ENCODE results near the gene RTN4IP1.

The RTN4IP1 gene

DNA sequence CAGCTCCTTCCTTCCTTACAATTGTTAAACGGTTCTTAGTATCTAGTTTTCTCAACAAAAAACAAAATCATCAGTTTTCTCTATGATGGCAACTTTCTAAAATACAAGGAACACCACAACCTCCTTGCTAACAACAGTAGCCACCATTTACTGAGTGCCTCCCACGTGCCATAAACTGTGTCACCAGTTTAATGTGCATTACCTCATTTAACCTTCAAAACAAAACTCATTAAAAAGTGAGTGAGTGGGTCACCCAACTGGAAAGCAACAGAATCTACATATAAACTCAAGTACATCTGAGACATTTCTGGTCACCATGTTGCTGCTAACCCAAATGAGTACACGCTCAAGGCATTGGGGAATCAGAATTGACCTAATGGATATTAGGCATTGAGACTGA lies 11.0 kb downstream of the RTN4IP1 start:
- no peak for DNase-seq (ENCODE audit: low spot score)
- TF ChIP-seq, protein P1, sequence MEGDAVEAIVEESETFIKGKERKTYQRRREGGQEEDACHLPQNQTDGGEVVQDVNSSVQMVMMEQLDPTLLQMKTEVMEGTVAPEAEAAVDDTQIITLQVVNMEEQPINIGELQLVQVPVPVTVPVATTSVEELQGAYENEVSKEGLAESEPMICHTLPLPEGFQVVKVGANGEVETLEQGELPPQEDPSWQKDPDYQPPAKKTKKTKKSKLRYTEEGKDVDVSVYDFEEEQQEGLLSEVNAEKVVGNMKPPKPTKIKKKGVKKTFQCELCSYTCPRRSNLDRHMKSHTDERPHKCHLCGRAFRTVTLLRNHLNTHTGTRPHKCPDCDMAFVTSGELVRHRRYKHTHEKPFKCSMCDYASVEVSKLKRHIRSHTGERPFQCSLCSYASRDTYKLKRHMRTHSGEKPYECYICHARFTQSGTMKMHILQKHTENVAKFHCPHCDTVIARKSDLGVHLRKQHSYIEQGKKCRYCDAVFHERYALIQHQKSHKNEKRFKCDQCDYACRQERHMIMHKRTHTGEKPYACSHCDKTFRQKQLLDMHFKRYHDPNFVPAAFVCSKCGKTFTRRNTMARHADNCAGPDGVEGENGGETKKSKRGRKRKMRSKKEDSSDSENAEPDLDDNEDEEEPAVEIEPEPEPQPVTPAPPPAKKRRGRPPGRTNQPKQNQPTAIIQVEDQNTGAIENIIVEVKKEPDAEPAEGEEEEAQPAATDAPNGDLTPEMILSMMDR (IDR thresholded peaks at IDR 0.05; ENCODE audit: extremely low read depth, missing control alignments) = no peak

DNA sequence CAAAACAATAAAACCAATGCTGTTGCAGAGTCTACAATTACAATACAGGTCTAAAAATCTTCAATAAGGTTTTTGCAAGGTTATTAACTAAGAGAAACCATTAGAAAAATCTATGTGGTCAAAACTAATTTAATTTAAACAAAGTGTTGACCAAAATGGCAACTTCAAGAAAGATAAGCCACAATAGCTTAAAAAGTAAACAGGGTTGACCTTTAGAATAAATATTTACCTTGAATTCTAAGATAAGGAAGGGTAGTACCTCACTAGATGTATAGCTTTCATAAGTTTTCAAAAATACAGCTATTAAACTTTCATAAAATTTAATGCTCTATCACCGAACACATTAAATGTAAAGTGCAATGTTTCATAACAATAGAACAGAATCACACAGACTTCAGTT lies 11.4 kb downstream of the RTN4IP1 start:
- TF ChIP-seq, protein P1 (IDR thresholded peaks at IDR 0.05; ENCODE audit: extremely low read depth, missing control alignments) = no peak
- DNase-seq (ENCODE audit: low spot score) = no peak

DNA sequence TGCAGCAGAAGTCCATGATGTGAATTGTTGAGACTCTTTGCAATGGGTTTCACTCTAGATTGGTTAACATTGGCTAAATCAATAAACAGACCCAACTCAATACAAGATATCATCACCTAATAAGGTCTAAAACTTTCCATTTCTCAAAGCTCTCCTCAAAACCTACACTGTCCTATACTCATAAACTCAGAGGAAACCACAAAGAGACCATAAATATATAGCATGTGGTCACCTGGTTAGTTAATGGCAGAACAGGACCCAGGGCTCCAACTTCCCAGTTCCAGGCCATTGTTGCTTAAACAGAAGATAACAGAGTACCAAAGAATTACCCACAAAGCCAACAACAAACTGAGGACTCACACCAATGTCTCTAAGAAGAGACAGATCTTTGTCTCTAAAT lies 12.0 kb downstream of the RTN4IP1 start:
- TF ChIP-seq, protein P1 (IDR thresholded peaks at IDR 0.05; ENCODE audit: extremely low read depth, missing control alignments) = no peak
- DNase-seq (ENCODE audit: low spot score) = no peak

DNA sequence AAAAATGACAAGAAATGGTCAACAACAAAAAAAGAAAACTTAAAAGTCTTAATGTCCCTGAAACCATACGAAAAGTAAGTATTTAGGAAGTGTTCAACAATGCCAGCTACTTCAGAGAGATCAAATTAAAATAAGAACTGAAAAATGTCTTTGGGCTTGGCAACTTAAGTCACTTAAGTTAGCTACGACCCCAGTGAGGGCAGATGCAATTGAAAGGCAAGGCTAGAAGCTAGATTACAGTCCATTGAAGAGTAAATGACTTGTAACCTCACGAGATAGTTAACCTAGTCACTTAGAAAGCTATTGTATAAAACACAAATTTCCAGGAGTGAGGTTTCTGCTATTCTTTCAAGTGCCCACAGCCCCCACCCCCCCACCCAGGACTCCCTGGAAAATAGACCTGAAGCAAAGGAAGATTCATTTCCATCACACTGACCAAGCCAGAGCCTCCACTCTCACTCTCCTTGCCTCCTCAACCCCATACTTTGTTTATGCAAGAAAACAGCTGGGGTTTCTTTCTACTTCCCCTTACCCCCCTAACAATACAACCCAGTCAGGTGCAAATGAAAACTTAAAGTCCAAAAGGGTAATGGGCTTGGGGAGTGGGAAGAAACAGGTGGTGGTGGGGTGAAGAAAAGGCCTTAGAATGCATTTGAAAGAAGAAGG lies 14.6 kb downstream of the RTN4IP1 start:
- no peak for DNase-seq (ENCODE audit: low spot score)
- TF ChIP-seq, protein P1 (IDR thresholded peaks at IDR 0.05; ENCODE audit: extremely low read depth, missing control alignments) = no peak

DNA sequence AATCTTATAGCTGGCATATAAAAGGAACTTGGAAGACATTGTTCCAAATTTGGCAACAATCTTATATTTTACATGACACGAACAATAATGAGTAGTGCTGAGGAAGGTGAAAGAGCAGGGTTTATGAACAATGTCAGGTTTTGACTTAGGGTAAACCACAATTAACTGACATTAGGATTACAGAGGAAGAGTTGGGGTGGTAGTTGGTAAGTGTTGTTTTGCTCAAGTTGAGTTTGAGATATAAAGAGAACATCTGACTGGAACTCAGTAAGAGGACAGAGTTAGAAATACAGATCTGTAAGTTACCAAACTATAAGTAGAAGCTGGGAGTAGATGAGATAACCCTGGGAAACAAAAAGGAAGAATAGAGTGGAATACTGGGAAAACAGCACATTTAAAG lies 15.1 kb downstream of the RTN4IP1 start:
- no peak for DNase-seq (ENCODE audit: low spot score)
- TF ChIP-seq, protein P1 (IDR thresholded peaks at IDR 0.05; ENCODE audit: extremely low read depth, missing control alignments) = no peak

DNA sequence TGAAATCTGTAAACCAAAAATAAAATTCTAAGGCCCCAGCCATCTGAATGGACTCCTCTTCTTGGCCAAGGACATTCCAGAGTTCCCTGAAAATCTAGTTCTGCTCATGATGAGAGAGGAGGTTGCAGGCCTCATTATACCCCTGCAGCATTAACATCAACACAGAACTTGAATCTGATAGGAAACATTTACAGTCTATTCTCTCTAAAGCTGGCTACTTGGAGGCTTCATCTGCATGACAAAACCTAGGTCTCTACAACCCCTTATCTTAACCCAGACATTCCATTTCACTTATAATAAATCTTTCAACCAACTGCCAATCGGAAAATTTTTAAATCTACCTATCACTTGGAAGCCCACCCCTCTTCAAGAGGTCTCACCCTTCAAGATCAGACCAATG lies 15.7 kb downstream of the RTN4IP1 start:
- TF ChIP-seq, protein P1 (IDR thresholded peaks at IDR 0.05; ENCODE audit: extremely low read depth, missing control alignments) = no peak
- no peak for DNase-seq (ENCODE audit: low spot score)

DNA sequence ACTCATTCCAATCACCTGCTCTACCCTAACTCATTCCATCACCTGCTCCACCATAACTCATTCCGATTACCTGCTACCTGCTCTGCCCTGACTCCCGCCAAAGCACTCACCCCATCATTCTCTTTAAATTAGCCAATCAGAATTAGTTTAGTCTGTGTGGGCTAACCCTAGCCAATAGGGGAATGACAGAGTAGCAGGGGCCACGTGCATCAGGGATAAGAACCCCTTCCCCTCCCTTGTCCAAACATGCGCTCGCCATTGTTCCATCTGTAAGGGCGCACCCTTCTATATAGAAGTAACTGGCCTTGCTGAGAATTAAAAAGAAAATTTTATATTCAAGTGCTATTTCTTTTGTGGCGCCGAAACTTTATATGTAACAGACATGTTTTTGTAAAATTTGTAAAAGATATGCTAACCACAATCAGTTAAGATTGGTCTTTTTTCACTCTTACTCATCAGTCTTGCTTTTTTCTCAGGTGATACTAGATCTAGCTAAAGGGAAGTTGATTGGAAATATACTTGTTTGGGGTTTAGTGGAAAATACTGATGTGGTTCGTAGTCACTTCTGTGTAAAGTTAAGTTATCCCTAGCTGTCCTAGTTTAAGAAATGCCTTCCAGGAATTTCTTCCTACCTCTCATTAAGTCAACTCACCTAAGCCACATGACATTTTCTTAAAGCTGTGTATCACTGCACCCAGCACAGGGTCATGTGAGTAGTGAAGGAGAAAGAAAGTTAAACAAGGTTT lies 16.5 kb downstream of the RTN4IP1 start:
- DNase-seq (ENCODE audit: low spot score) = no peak
- TF ChIP-seq, protein P1 (IDR thresholded peaks at IDR 0.05; ENCODE audit: extremely low read depth, missing control alignments) = no peak

Data from GM20000 (cell line).